ENCODE measurements around the gene HNRNPA2B1. TPM values are rescaled to one million over a fixed set of nuclear protein-coding genes. Genes with fewer than 3 reads are reported as not detected.

HNRNPA2B1 gene
- polyA plus RNA-seq, 2 of the 4 experiments (the other 2 are of a cell fraction): 1,070 to 2,251 TPM

DNA sequence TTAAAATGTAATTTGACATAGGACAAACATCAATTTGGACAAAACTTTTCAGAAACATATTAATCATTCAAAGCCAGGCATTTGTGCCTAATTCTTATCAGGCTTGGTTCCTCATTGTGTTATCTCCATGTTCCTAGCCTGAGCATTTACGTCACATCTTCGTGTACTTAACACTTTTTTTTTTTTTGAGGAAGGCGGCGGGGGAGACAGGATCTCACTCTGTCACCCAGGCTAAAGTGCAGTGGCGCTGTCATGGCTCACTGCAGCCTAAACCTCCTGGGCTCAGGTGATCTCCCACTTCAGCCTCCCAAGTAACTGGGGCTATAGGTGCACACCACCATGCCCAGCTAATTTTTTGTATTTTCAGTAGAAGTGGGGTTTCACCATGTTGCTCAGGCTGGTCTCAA, 19.8 kb downstream of the HNRNPA2B1 start:
- ChIA-PET POLR2A (interaction anchor here (0.6 to 2.0 kb wide), 6 partner anchors 8 to 29 kb away, joined by 3 to 5 read pairs (median 4); partner anchors contain the start of genes HNRNPA2B1 and NFE2L3), CTCF (interaction anchor here (0.8 to 5.4 kb wide), 9 partner anchors 12 to 288 kb away, joined by 3 to 39 read pairs (median 3); partner anchors contain the start of gene NFE2L3)
- Histone ChIP-seq H3K4me2 (no peak overlapping the region), H3K9me3 (no peaks in the 10 kb centered on the region), H3K27ac (no peak overlapping the region; a peak in 1 of 6 replicates), H3K4me1 (peaks cover 42% of the 10 kb centered on the region), H3K4me3 (no peak overlapping the region)
- ATAC-seq (no peak; a peak in 1 of 6 replicates), FAIRE-seq (no peak), DNase-seq (ENCODE audit: low read depth in 1 of 2, low spot score in 1 of 2) (no peak)
- 68% methylated on average over 5 of the region's 5 CpGs for WGBS (ENCODE audit: missing lambda C conversion rate)
- TF ChIP-seq, protein P1, sequence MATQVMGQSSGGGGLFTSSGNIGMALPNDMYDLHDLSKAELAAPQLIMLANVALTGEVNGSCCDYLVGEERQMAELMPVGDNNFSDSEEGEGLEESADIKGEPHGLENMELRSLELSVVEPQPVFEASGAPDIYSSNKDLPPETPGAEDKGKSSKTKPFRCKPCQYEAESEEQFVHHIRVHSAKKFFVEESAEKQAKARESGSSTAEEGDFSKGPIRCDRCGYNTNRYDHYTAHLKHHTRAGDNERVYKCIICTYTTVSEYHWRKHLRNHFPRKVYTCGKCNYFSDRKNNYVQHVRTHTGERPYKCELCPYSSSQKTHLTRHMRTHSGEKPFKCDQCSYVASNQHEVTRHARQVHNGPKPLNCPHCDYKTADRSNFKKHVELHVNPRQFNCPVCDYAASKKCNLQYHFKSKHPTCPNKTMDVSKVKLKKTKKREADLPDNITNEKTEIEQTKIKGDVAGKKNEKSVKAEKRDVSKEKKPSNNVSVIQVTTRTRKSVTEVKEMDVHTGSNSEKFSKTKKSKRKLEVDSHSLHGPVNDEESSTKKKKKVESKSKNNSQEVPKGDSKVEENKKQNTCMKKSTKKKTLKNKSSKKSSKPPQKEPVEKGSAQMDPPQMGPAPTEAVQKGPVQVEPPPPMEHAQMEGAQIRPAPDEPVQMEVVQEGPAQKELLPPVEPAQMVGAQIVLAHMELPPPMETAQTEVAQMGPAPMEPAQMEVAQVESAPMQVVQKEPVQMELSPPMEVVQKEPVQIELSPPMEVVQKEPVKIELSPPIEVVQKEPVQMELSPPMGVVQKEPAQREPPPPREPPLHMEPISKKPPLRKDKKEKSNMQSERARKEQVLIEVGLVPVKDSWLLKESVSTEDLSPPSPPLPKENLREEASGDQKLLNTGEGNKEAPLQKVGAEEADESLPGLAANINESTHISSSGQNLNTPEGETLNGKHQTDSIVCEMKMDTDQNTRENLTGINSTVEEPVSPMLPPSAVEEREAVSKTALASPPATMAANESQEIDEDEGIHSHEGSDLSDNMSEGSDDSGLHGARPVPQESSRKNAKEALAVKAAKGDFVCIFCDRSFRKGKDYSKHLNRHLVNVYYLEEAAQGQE (IDR thresholded peaks at IDR 0.05): no peak
- TF ChIP-seq GATA3 (IDR thresholded peaks at IDR 0.05; ENCODE audit: borderline replicate concordance): no peak
- no peak for TF ChIP-seq RCOR1 (IDR thresholded peaks at IDR 0.05; ENCODE audit: low read depth, low read length)
- no peak for TF ChIP-seq POLR2AphosphoS2 (conservative IDR thresholded peaks at IDR 0.05; ENCODE audit: low read length)

DNA sequence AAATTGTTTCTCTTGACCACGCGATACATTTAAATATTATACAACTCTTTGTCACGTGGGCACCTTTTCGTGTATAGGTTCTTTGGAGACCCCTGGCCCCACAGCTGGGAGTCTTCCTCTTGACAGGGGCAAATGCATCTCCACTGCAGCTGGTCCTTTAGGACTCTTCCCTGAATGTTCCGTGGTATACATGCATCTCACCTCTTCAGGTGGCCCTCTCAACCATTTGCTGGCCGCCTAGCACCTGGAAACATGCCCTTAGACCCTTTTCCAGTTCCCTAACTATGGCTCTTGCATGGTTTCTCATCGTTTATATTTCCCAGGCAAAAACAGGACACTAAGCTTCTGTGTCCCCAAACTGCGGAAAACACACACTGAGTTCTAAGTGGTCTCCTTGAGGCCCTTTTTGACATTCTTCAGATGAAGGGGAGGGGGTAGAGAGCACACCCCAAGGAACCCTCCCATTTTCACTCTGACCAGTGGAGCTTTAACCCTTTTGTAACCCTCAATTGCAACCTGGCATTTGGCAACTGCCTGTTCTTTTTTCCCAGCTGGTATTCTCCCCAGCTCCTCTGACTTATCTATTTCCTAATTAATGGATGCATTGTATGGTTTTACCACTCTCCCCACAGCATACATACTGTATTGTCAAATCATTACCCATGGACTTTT, 20.6 kb downstream of the HNRNPA2B1 start:
- POLR2A ChIA-PET: interaction anchor here (0.6 to 2.0 kb wide), 7 partner anchors 9 to 134 kb away, joined by 3 to 5 read pairs (median 4); partner anchors contain the start of gene NFE2L3

DNA sequence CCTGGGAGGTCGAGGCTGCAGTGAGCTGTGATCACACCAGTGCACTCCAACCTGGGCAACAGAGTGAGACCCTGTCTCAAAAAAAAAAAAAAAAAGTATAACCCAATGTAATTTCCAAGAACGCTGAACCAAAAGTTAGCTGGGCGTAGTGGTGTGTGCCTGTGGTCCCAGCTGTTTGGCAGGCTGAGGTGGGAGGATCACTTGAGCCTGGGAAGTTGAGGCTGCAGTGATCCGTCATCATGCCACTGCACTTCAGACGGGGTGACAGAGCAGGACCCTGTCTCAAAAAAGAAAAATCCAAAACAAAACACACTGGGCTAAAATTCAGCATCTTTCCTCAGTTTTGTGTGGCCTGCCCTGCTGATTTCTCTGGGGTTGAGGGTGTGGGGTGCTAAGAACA, 21.1 kb downstream of the HNRNPA2B1 start:
- Histone ChIP-seq H3K4me2 (no peak overlapping the region), H3K9me3 (no peaks in the 10 kb centered on the region), H3K4me3 (no peak overlapping the region), H3K27ac (no peak overlapping the region), H3K4me1 (peaks cover 29% of the 10 kb centered on the region)
- CTCF ChIA-PET: interaction anchor here (0.9 to 5.4 kb wide), 6 partner anchors 11 to 186 kb away, joined by 3 to 39 read pairs (median 3); no protein-coding TSS in a partner anchor
- WGBS (ENCODE audit: missing lambda C conversion rate): 82% methylated on average over 5 of the region's 5 CpGs
- POLR2A ChIA-PET: interaction anchor here (0.6 to 2.0 kb wide), 5 partner anchors 18 to 135 kb away, joined by 3 to 5 read pairs (median 4); no protein-coding TSS in a partner anchor
- no peak for DNase-seq (ENCODE audit: low read depth in 1 of 2, low spot score in 1 of 2)
- no peak for FAIRE-seq
- peak; percentile 1 to 7; a peak in 4 of 6 replicates for ATAC-seq
- TF ChIP-seq KDM1A (IDR thresholded peaks at IDR 0.05; ENCODE audit: low read depth) (no peak), JUNB (IDR thresholded peaks at IDR 0.05) (no peak), ZC3H11A (IDR thresholded peaks at IDR 0.05) (no peak), HOXA7 (CRISPR knock-in tag; IDR thresholded peaks at IDR 0.05) (no peak), ZSCAN20 (CRISPR knock-in tag; IDR thresholded peaks at IDR 0.05) (no peak), KDM5A (IDR thresholded peaks at IDR 0.05) (no peak), FOXS1 (CRISPR knock-in tag; IDR thresholded peaks at IDR 0.05) (no peak), GATA3 (IDR thresholded peaks at IDR 0.05; ENCODE audit: borderline replicate concordance) (no peak), ESRRA (IDR thresholded peaks at IDR 0.05; ENCODE audit: borderline replicate concordance, low read length) (no peak), CHD2 (IDR thresholded peaks at IDR 0.05; ENCODE audit: low read length, partially characterized antibody) (no peak), POLR2AphosphoS2 (conservative IDR thresholded peaks at IDR 0.05; ENCODE audit: low read length) (no peak), EHF (CRISPR knock-in tag; IDR thresholded peaks at IDR 0.05) (no peak), RARB (CRISPR knock-in tag; IDR thresholded peaks at IDR 0.05) (no peak)
- TF ChIP-seq, protein P2, sequence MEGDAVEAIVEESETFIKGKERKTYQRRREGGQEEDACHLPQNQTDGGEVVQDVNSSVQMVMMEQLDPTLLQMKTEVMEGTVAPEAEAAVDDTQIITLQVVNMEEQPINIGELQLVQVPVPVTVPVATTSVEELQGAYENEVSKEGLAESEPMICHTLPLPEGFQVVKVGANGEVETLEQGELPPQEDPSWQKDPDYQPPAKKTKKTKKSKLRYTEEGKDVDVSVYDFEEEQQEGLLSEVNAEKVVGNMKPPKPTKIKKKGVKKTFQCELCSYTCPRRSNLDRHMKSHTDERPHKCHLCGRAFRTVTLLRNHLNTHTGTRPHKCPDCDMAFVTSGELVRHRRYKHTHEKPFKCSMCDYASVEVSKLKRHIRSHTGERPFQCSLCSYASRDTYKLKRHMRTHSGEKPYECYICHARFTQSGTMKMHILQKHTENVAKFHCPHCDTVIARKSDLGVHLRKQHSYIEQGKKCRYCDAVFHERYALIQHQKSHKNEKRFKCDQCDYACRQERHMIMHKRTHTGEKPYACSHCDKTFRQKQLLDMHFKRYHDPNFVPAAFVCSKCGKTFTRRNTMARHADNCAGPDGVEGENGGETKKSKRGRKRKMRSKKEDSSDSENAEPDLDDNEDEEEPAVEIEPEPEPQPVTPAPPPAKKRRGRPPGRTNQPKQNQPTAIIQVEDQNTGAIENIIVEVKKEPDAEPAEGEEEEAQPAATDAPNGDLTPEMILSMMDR (IDR thresholded peaks at IDR 0.05): no peak
- TF ChIP-seq, protein P3, sequence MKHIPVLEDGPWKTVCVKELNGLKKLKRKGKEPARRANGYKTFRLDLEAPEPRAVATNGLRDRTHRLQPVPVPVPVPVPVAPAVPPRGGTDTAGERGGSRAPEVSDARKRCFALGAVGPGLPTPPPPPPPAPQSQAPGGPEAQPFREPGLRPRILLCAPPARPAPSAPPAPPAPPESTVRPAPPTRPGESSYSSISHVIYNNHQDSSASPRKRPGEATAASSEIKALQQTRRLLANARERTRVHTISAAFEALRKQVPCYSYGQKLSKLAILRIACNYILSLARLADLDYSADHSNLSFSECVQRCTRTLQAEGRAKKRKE (CRISPR knock-in tag; IDR thresholded peaks at IDR 0.05; ENCODE audit: low read depth): no peak
- TF ChIP-seq, protein P4, sequence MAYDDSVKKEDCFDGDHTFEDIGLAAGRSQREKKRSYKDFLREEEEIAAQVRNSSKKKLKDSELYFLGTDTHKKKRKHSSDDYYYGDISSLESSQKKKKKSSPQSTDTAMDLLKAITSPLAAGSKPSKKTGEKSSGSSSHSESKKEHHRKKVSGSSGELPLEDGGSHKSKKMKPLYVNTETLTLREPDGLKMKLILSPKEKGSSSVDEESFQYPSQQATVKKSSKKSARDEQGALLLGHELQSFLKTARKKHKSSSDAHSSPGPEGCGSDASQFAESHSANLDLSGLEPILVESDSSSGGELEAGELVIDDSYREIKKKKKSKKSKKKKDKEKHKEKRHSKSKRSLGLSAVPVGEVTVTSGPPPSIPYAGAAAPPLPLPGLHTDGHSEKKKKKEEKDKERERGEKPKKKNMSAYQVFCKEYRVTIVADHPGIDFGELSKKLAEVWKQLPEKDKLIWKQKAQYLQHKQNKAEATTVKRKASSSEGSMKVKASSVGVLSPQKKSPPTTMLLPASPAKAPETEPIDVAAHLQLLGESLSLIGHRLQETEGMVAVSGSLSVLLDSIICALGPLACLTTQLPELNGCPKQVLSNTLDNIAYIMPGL (CRISPR knock-in tag; IDR thresholded peaks at IDR 0.05; ENCODE audit: borderline replicate concordance): no peak
- TF ChIP-seq, protein P5, sequence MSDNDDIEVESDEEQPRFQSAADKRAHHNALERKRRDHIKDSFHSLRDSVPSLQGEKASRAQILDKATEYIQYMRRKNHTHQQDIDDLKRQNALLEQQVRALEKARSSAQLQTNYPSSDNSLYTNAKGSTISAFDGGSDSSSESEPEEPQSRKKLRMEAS (IDR thresholded peaks at IDR 0.05): no peak

More for the DNA sequence above, 20.6 kb downstream of the HNRNPA2B1 start:
- CTCF ChIA-PET: interaction anchor here (0.8 to 5.4 kb wide), 10 partner anchors 11 to 287 kb away, joined by 3 to 39 read pairs (median 3); partner anchors contain the start of gene NFE2L3
- TF ChIP-seq HDAC2 (IDR thresholded peaks at IDR 0.05): no peak
- no peak for TF ChIP-seq CBX2 (IDR thresholded peaks at IDR 0.05; ENCODE audit: borderline replicate concordance, low read depth)
- no peak for TF ChIP-seq FOXS1 (CRISPR knock-in tag; IDR thresholded peaks at IDR 0.05)
- no peak for TF ChIP-seq CHD4 (IDR thresholded peaks at IDR 0.05; ENCODE audit: borderline replicate concordance)
- TF ChIP-seq GATA3 (IDR thresholded peaks at IDR 0.05; ENCODE audit: borderline replicate concordance): no peak
- no peak for TF ChIP-seq EHF (CRISPR knock-in tag; IDR thresholded peaks at IDR 0.05)
- no peak for TF ChIP-seq HOXA7 (CRISPR knock-in tag; IDR thresholded peaks at IDR 0.05)
- no peak for TF ChIP-seq RCOR1 (IDR thresholded peaks at IDR 0.05; ENCODE audit: low read depth, low read length)
- TF ChIP-seq MAFK (IDR thresholded peaks at IDR 0.05; ENCODE audit: partially characterized antibody): no peak
- TF ChIP-seq RAD21 (conservative IDR thresholded peaks at IDR 0.05 in 1 of 2, IDR thresholded peaks at IDR 0.05 in 1 of 2): no peak
- no peak for TF ChIP-seq HOXB5 (CRISPR knock-in tag; IDR thresholded peaks at IDR 0.05)
- TF ChIP-seq POLR2A (IDR thresholded peaks at IDR 0.05; ENCODE audit: low read length): no peak
- no peak for TF ChIP-seq RFX5 (IDR thresholded peaks at IDR 0.05)
- TF ChIP-seq TFCP2L1 (CRISPR knock-in tag; IDR thresholded peaks at IDR 0.05): no peak
- no peak for DNase-seq (ENCODE audit: low read depth in 1 of 2, low spot score in 1 of 2)
- WGBS (ENCODE audit: missing lambda C conversion rate): 66% methylated on average over 8 of the region's 8 CpGs
- Histone ChIP-seq H3K9me3 (no peaks in the 10 kb centered on the region), H3K4me3 (no peak overlapping the region), H3K4me1 (peaks cover 34% of the 10 kb centered on the region), H3K4me2 (no peak overlapping the region), H3K27ac (no peak overlapping the region)
- no peak for FAIRE-seq
- peak; percentile 4 to 7; a peak in 4 of 6 replicates for ATAC-seq

All from A549 (cell line).